SK-N-SH (cell line): ENCODE results near the gene ZCCHC14. TPM values are rescaled to one million over a fixed set of nuclear protein-coding genes. Genes with fewer than 3 reads are reported as not detected.

ENCODE experiments used
- CTCF ChIA-PET: fragments of 300-600, 350-600 bp; formaldehyde crosslinking; extraction: SDS; loops from one replicate; lab custom pipeline; 2021; lab: Yijun Ruan, JAX
- POLR2A ChIA-PET: fragments of 350-600 bp; sonication (Branson Sonifier 250); formaldehyde crosslinking; extraction: SDS; loops from one replicate; lab custom pipeline; 2020; ENCODE audit warnings: antibody characterized with exemption, inconsistent platforms; lab: Yijun Ruan, JAX
- DNase-seq: peaks from one replicate; pipeline ENCODE4 v3.0.0; 2012
- H2AFZ ChIP-seq: fragments of 200-600 bp; sonication (generic); 2 replicates; pipeline ENCODE4 v1.8.1; 2016; ENCODE audit warnings: antibody characterized with exemption, mild to moderate bottlenecking, low read depth
- H3F3A ChIP-seq: fragments of 200-600 bp; sonication (generic); replicated peaks from 2 replicates; pipeline ENCODE3; 2016; ENCODE audit warnings: antibody characterized with exemption, mild to moderate bottlenecking; ENCODE audit not compliant: insufficient read depth
- H3K27ac ChIP-seq, 2 experiments: fragments of 200-500 bp in 1 of 2; fragments of 200-600 bp in 1 of 2; sonication (Bioruptor generic) in 1 of 2; sonication (generic), shearing (Covaris generic) in 1 of 2; 2 replicates each; pipeline versions ENCODE4 v1.5.1 to v1.6.1; 2014 to 2016; ENCODE audit warnings: low read depth in 2 of 2, inconsistent platforms in 1 of 2, low read length in 1 of 2, mild to moderate bottlenecking in 1 of 2, mixed read lengths in 1 of 2
- H3K27me3 ChIP-seq: fragments of 200-600 bp; sonication (generic), shearing (Covaris generic); 2 replicates; pipeline ENCODE4 v1.6.1; 2016; ENCODE audit warnings: mixed run types; ENCODE audit not compliant: insufficient read depth
- H3K36me3 ChIP-seq, 2 experiments: fragments of 200-500 bp in 1 of 2; fragments of 200-600 bp in 1 of 2; sonication (Bioruptor generic) in 1 of 2; sonication (generic) in 1 of 2; replicated peaks in 1 of 2; 2 replicates each; pipeline versions ENCODE3 to v1.5.1; 2014 to 2016; ENCODE audit warnings: low read length in 1 of 2, mild to moderate bottlenecking in 1 of 2; ENCODE audit not compliant: insufficient read depth in 2 of 2, control insufficient read depth in 1 of 2
- H3K4me1 ChIP-seq, 2 experiments: fragments of 200-500 bp in 1 of 2; fragments of 200-600 bp in 1 of 2; sonication (Bioruptor generic) in 1 of 2; sonication (generic), shearing (Covaris generic) in 1 of 2; 2 replicates each; pipeline versions ENCODE4 v1.5.1 to v1.6.1; 2014 to 2016; ENCODE audit warnings: low read depth in 1 of 2, low read length in 1 of 2, mixed run types in 1 of 2; ENCODE audit not compliant: insufficient read depth in 2 of 2, control insufficient read depth in 1 of 2
- H3K4me2 ChIP-seq: fragments of 200-600 bp; sonication (generic), shearing (Covaris generic); 2 replicates; pipeline ENCODE4 v1.6.1; 2017; ENCODE audit warnings: mixed run types
- H3K4me3 ChIP-seq, 2 experiments: fragments of 200-500 bp in 1 of 2; fragments of 200-600 bp in 1 of 2; sonication (Bioruptor generic) in 1 of 2; sonication (generic), shearing (Covaris generic) in 1 of 2; 2 replicates each; pipeline versions ENCODE4 v1.5.1 to v1.8.1; 2014 to 2016; ENCODE audit warnings: low read depth in 2 of 2, inconsistent platforms in 1 of 2, low read length in 1 of 2, mild to moderate bottlenecking in 1 of 2, mixed read lengths in 1 of 2, moderate library complexity in 1 of 2
- H3K79me2 ChIP-seq: fragments of 200-600 bp; sonication (generic); 2 replicates; pipeline ENCODE4 v1.8.1; 2017; ENCODE audit warnings: mild to moderate bottlenecking; ENCODE audit not compliant: insufficient read depth
- H3K9ac ChIP-seq: fragments of 200-600 bp; sonication (generic); 2 replicates; pipeline ENCODE4 v1.6.1; 2017; ENCODE audit warnings: mixed run types
- H3K9me2 ChIP-seq: fragments of 200-600 bp; sonication (generic); 2 replicates; pipeline ENCODE4 v1.6.1; 2017; ENCODE audit warnings: mixed run types
- H3K9me3 ChIP-seq: fragments of 200-600 bp; sonication (generic); 2 replicates; pipeline ENCODE4 v1.6.1; 2017; ENCODE audit warnings: mixed run types, mild to moderate bottlenecking, moderate library complexity
- H4K20me1 ChIP-seq: fragments of 200-600 bp; sonication (generic); 2 replicates; pipeline ENCODE4 v1.6.1; 2017; ENCODE audit warnings: mild to moderate bottlenecking, mixed run types; ENCODE audit not compliant: insufficient read depth
- CHD2 ChIP-seq: fragments of 150-350 bp; IDR thresholded peaks from 2 replicates; pipeline ENCODE4 v1.6.1; 2018; ENCODE audit warnings: low read length; ENCODE audit not compliant: partially characterized antibody
- EP300 ChIP-seq, 2 experiments: IDR thresholded peaks; 2 replicates each; pipeline versions ENCODE4 v1.4.0 to v1.6.1; 2012; ENCODE audit warnings: borderline replicate concordance in 1 of 2, low read depth in 1 of 2, low read length in 1 of 2
- EZH2phosphoT487 ChIP-seq: fragments of 200-600 bp; sonication (generic); IDR thresholded peaks from 2 replicates; pipeline ENCODE4 v1.6.1; 2017; ENCODE audit warnings: low read depth, mixed run types, mild to moderate bottlenecking, antibody characterized with exemption, moderate library complexity, borderline replicate concordance
- FOXJ3 ChIP-seq: sonication (generic); formaldehyde crosslinking; IDR thresholded peaks from 2 replicates; pipeline ENCODE4 v1.5.1; 2020; ENCODE audit warnings: mild to moderate bottlenecking, missing genetic modification reagents
- MEF2A ChIP-seq: IDR thresholded peaks from 2 replicates; pipeline ENCODE4 v1.4.0; 2012; ENCODE audit warnings: low read depth, borderline replicate concordance
- MXI1 ChIP-seq: IDR thresholded peaks from 2 replicates; pipeline ENCODE4 v1.6.1; 2012; ENCODE audit warnings: mild to moderate bottlenecking, low read depth, low read length, improper control_type of control experiment
- NFIC ChIP-seq: IDR thresholded peaks from 2 replicates; pipeline ENCODE4 v1.4.0; 2012; ENCODE audit warnings: borderline replicate concordance
- RCOR1 ChIP-seq: fragments of 150-350 bp; IDR thresholded peaks from 2 replicates; pipeline ENCODE4 v1.6.1; 2017; ENCODE audit warnings: antibody characterized with exemption, low read length
- REST ChIP-seq: IDR thresholded peaks from 2 replicates; pipeline ENCODE4 v1.6.1; 2012; ENCODE audit warnings: mild to moderate bottlenecking, low read depth, low read length, moderate library complexity
- RFX5 ChIP-seq: IDR thresholded peaks from 2 replicates; pipeline ENCODE4 v1.6.1; 2012; ENCODE audit warnings: mild to moderate bottlenecking, improper control_type of control experiment, low read length
- RXRA ChIP-seq: IDR thresholded peaks from 2 replicates; pipeline ENCODE4 v1.4.0; 2012; ENCODE audit warnings: low read depth, mild to moderate bottlenecking, borderline replicate concordance
- SIN3A ChIP-seq: IDR thresholded peaks from 2 replicates; pipeline ENCODE4 v1.6.1; 2012; ENCODE audit warnings: low read depth, mild to moderate bottlenecking, low read length, moderate library complexity, borderline replicate concordance
- USF2 ChIP-seq: fragments of 150-350 bp; IDR thresholded peaks from 2 replicates; pipeline ENCODE4 v1.6.1; 2017; ENCODE audit warnings: antibody characterized with exemption, low read length, low read depth, borderline replicate concordance
- WGBS: methylation state at CpG from one replicate; pipeline ENCODE4 v1.1.6; 2017; ENCODE audit warnings: low lambda C conversion rate; 5-methylcytosine and 5-hydroxymethylcytosine counted together
- polyA plus RNA-seq, 3 experiments: library from polyadenylated mRNA; depleted of rRNA; stranded (reverse); fragments of >200 nt; gene quantifications; 2 replicates each; pipeline ENCODE4 v1.2.3, GENCODE V29; 2012
- TF ChIP-seq, protein P1 (sequence below): IDR thresholded peaks from 2 replicates; pipeline ENCODE4 v1.4.0; 2012; ENCODE audit warnings: low read depth, borderline replicate concordance
- TF ChIP-seq, protein P2 (sequence below): IDR thresholded peaks from 2 replicates; pipeline ENCODE4 v1.4.0; 2012; ENCODE audit warnings: low read depth
- TF ChIP-seq, protein P3 (sequence below): IDR thresholded peaks from 2 replicates; pipeline ENCODE4 v1.4.0; 2012; ENCODE audit warnings: low read depth, borderline replicate concordance

Gene ZCCHC14
- polyA plus RNA-seq, 1 of the 3 experiments (the other 2 are of a cell fraction), result 5.7 TPM

- H3K9me2 ChIP-seq, result no peaks in the 10 kb centered on the region
- H3K27me3 ChIP-seq, result no peaks in the 10 kb centered on the region
- no peak for DNase-seq
- no peak overlapping the region for H3K27ac ChIP-seq
- H3K9me3 ChIP-seq, result no peaks in the 10 kb centered on the region
- H3K9ac ChIP-seq, result no peak overlapping the region
- H4K20me1 ChIP-seq, result 0 out of 2 replicates have a peak, but pooled peaks cover 6% of the 10 kb centered on the region
- no peak overlapping the region for H2AFZ ChIP-seq
- H3K36me3 ChIP-seq, result peaks cover 43 to 65% of the 10 kb centered on the region in 2 experiments
- TF ChIP-seq REST (no peak), RXRA (no peak), RFX5 (no peak), FOXJ3 (CRISPR knock-in tag) (no peak), MXI1 (no peak), SIN3A (no peak), EZH2phosphoT487 (no peak), RCOR1 (no peak), MEF2A (no peak), USF2 (no peak), CHD2 (no peak), EP300 (IDR thresholded peaks at IDR 0.05; ENCODE audit: borderline replicate concordance in 1 of 2, low read depth in 1 of 2, low read length in 1 of 2) (no peak), NFIC (no peak)
- TF ChIP-seq, protein P1, sequence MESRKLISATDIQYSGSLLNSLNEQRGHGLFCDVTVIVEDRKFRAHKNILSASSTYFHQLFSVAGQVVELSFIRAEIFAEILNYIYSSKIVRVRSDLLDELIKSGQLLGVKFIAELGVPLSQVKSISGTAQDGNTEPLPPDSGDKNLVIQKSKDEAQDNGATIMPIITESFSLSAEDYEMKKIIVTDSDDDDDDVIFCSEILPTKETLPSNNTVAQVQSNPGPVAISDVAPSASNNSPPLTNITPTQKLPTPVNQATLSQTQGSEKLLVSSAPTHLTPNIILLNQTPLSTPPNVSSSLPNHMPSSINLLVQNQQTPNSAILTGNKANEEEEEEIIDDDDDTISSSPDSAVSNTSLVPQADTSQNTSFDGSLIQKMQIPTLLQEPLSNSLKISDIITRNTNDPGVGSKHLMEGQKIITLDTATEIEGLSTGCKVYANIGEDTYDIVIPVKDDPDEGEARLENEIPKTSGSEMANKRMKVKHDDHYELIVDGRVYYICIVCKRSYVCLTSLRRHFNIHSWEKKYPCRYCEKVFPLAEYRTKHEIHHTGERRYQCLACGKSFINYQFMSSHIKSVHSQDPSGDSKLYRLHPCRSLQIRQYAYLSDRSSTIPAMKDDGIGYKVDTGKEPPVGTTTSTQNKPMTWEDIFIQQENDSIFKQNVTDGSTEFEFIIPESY, result no peak
- TF ChIP-seq, protein P2, sequence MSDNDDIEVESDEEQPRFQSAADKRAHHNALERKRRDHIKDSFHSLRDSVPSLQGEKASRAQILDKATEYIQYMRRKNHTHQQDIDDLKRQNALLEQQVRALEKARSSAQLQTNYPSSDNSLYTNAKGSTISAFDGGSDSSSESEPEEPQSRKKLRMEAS, result no peak
- TF ChIP-seq, protein P3, sequence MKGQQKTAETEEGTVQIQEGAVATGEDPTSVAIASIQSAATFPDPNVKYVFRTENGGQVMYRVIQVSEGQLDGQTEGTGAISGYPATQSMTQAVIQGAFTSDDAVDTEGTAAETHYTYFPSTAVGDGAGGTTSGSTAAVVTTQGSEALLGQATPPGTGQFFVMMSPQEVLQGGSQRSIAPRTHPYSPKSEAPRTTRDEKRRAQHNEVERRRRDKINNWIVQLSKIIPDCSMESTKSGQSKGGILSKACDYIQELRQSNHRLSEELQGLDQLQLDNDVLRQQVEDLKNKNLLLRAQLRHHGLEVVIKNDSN, result no peak
- TF ChIP-seq, all 33 proteins: peak for 0
- ChIA-PET POLR2A (no interaction called here), CTCF (interaction anchor here (0.8 to 2.9 kb wide), 4 partner anchors 22 to 354 kb away, joined by 3 to 53 read pairs (median 8); no protein-coding TSS in a partner anchor)
- WGBS, result 93% methylated on average over 9 of the region's 9 CpGs
- Histone ChIP-seq H3K79me2 (0 out of 2 replicates have a peak, but pooled peaks cover under 1% of the 10 kb centered on the region), H3K4me3 (no peak overlapping the region), H3K4me1 (no peaks in the 10 kb centered on the region; a peak in 1 of 4 replicates), H3F3A (no peaks in the 10 kb centered on the region), H3K4me2 (no peak overlapping the region)
These were observed 77.4 kb downstream of the ZCCHC14 start for GRCh38 chr16:87415441-87415840.
